Measurements from ENCODE around the gene HLA-DMA. TPM values are rescaled to one million over a fixed set of nuclear protein-coding genes. Genes with fewer than 3 reads are reported as not detected.

The HLA-DMA gene
- 1.4 and 3.7 TPM in 2 replicates for total RNA-seq

DNA sequence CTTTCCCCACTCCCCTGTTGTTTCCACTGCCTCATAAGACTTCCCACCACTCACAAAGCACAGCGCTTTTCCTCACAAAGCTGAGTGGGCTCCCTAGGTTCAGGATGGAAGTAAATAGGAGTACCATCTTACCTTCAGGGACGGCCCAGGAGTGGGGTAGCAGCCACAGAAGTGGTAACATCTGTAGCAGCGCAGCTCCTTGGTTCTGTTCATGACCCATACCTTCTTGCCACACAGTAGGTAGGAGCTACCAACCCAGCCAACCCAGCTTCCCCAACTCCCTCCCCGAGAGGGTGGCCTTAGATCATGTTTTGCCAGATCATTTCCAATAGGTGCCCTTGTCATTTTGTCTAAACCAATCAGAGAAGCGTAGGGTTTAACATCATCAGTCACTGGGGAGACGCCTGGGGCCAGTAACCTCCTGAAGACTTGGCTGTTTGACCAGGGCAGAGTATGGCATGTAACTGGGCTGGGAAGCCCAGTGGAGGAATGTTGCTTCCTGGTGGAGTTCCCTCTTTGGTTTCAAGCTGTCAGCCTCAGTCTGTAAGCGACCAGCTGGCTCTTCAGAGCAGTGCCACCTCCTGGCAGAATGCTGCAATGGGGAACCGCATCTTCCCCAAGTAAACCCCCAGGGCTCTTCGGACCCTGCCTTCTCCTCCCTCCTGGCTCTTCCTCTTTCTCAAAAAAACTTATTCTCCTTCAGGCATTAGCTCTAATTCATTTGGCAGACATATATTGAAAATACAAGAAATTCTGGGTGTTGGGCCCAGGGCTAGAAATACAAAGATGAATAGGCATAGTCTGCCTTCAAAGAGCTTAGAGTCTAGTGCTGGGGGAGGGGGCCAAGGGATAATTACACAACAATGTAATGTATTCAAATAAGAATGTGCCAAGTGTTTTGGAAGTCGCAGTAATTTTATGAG, at the start of gene HLA-DMA:
Gene HLA-DMA (minus strand): TSS at position 281 of the 923 bp plus-strand sequence. CDS start 61 bp downstream, at position 220.

DNA sequence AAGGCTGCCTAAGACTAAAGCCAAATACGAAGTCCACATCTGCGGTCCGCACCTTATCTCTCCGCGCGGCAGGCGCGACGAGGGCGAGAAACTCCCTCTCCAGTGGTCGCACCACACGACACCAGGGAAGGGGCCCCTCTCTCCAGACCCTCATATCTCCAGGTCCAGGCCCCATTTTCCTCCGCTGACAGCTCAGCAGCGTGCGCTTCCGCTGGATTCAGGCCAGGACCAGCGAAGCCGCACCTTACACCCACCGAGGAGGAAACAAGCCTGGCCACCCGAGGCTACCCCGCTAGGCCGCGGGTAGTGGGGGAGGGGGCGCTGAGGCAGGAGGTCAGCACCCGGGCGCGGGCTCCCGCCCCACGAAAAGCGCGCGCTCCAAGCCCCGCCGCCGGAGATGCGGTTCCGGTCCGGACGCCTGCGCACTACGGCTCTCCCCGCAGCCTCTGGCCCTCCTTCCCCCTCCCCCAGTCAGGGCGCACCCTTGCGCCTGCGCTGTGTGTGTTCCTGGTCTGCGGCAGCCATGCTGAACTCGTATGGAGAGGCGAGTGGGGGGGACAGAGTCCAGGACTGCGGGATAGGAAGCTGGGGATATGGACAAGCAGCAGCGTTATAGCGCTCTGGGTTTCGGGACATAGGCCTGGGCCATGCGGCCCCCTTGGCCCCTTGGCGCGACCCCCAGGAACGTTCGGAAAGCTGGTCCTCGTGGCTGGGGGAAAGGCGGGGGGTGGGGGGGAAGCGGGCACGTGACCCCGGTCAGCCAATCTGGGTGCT, 15.4 kb upstream of the HLA-DMA start, which contains the start of gene BRD2:
Gene BRD2 (plus strand): TSS at position 502 of the 774 bp plus-strand sequence. CDS start 4,305 bp downstream, outside the sequence.

DNA sequence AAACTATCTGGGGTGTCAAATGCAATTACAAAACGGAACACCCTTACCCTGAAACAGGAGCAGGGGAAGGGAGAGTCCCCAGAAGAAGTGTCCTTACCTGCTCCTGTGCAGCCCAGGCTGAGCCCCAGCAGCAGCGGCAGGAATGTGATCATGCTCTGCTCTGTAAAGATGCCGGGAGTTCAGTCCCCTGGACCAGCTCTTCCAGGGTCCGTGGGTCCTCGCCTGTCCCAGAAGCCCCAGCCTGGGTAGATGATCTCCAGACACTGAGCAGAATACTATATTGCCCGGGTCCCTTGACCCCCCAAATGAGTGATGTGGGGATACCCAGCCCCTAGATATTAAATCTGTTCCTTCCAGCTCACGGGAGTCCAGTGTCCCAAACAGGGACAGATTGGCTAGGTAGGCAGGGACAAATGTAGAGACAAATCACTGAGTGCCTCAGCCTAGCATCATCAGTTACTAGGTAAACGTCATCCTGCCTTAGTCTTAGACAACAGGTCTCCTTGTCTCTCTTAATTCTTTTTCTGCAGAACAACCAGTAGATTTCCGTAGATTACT, 12.2 kb downstream of the HLA-DMA start, which contains the start of gene HLA-DMB:
Gene HLA-DMB (minus strand): TSS at position 373 of the 558 bp plus-strand sequence. CDS start 221 bp downstream, at position 152.

Other genes with a start within 250 kb of the HLA-DMA start
- gene HLA-DQA2, start 211.7 kb downstream of the HLA-DMA start, total RNA-seq = not detected in 2 replicates
- 1.4 and 1.7 TPM in 2 replicates for gene HLA-DQB2, start 189.6 kb downstream of the HLA-DMA start, total RNA-seq
- gene HLA-DOB, start 136.1 kb downstream of the HLA-DMA start, total RNA-seq = 1.7 and 6.3 TPM in 2 replicates
- gene TAP2, start 114.4 kb downstream of the HLA-DMA start, total RNA-seq = 14.2 and 14.6 TPM in 2 replicates
- gene PSMB8, start 109.0 kb downstream of the HLA-DMA start, total RNA-seq = 43.5 and 59.5 TPM in 2 replicates
- gene TAP1, start 99.4 kb downstream of the HLA-DMA start, total RNA-seq = 52.2 and 54.3 TPM in 2 replicates
- 26.6 and 31.1 TPM in 2 replicates for gene PSMB9, start 98.9 kb downstream of the HLA-DMA start, total RNA-seq
- gene HLA-DMB, start 12.1 kb downstream of the HLA-DMA start, total RNA-seq = not detected in 2 replicates
- 108 and 128 TPM in 2 replicates for gene BRD2, start 15.5 kb upstream of the HLA-DMA start, total RNA-seq
- gene HLA-DOA, start 56.5 kb upstream of the HLA-DMA start, total RNA-seq = under 0.01 and 0.11 TPM in 2 replicates
- 0.23 and 0.34 TPM in 2 replicates for gene HLA-DPA1, start 120.6 kb upstream of the HLA-DMA start, total RNA-seq
- 0.70 and 2.8 TPM in 2 replicates for gene HLA-DPB1, start 122.9 kb upstream of the HLA-DMA start, total RNA-seq
- gene COL11A2, start 239.4 kb upstream of the HLA-DMA start, total RNA-seq = 0.08 TPM in 1 of 2 replicates, not detected in the other
- gene RXRB, start 247.6 kb upstream of the HLA-DMA start, total RNA-seq = 13.4 and 15.6 TPM in 2 replicates
- 77.1 and 112 TPM in 2 replicates for gene SLC39A7, start 247.8 kb upstream of the HLA-DMA start, total RNA-seq